B cell (primary cell): ENCODE results near the gene TRIM74. TPM values are rescaled to one million over a fixed set of nuclear protein-coding genes. Genes with fewer than 3 reads are reported as not detected.
"Not testable (repeated sequence)": the region's sequence is repeated elsewhere in the genome, so short reads cannot be mapped to it uniquely, and the experiment has no call there.

ENCODE experiments used
- ATAC-seq: fragments of 200-7000 bp; cut with Tn5 transposase; one replicate; pipeline ENCODE4 v1.10.0; 2021; ENCODE audit warnings: low read depth, mild to moderate bottlenecking, moderate number of reproducible peaks, moderate library complexity
- CTCF ChIA-PET: fragments of 350-600 bp; sonication (Branson Sonifier 250); formaldehyde crosslinking; loops from one replicate; lab custom pipeline; 2021; ENCODE audit warnings: antibody characterized with exemption, inconsistent platforms; lab: Charles Lee
- POLR2A ChIA-PET: fragments of 350-600 bp; sonication (Branson Sonifier 250); formaldehyde crosslinking; loops from one replicate; lab custom pipeline; 2021; ENCODE audit warnings: antibody characterized with exemption; lab: Charles Lee
- DNase-seq: peaks from one replicate; pipeline ENCODE4 v3.0.0; 2013
- H2AFZ ChIP-seq: 2 replicates; pipeline ENCODE4 v1.6.1; 2012; ENCODE audit warnings: mild to moderate bottlenecking, low read depth, low read length; ENCODE audit not compliant: insufficient read depth, poor library complexity, severe bottlenecking
- H3K27ac ChIP-seq, 2 donors: 1 replicate in 1 of 2; 2 replicates in 1 of 2; pipeline ENCODE4 v1.5.1; 2012 to 2013; ENCODE audit warnings: low read length in 2 of 2, mild to moderate bottlenecking in 2 of 2, moderate library complexity in 1 of 2
- H3K27me3 ChIP-seq, 4 experiments: fragments of 200-600 bp in 1 of 4; sonication (generic) in 1 of 4; replicated peaks in 1 of 4; 1 replicate in 2 of 4; 2 replicates in 2 of 4; pipeline versions ENCODE4 v1.6.1 to v1.7.0; 2013 to 2016; ENCODE audit warnings: low read length in 3 of 4, mild to moderate bottlenecking in 2 of 4, mixed read lengths in 1 of 4, moderate library complexity in 1 of 4; ENCODE audit not compliant: insufficient read depth in 4 of 4, control insufficient read depth in 3 of 4; ENCODE audit errors: control extremely low read depth in 1 of 4
- H3K36me3 ChIP-seq, 2 experiments: replicated peaks in 1 of 2; 1 replicate in 1 of 2; 2 replicates in 1 of 2; pipeline versions ENCODE4 v1.6.1 to v1.7.1; 2013; ENCODE audit warnings: low read length in 1 of 2; ENCODE audit not compliant: insufficient read depth in 2 of 2, control insufficient read depth in 1 of 2; ENCODE audit errors: control extremely low read depth in 1 of 2, extremely low read depth in 1 of 2
- H3K4me1 ChIP-seq, 2 donors: fragments of 200-600 bp in 1 of 2; sonication (generic) in 1 of 2; 1 replicate in 1 of 2; 2 replicates in 1 of 2; pipeline versions ENCODE4 v1.5.1 to v1.6.1; 2013 to 2017; ENCODE audit warnings: low read length in 2 of 2; ENCODE audit not compliant: control insufficient read depth in 2 of 2, insufficient read depth in 2 of 2
- H3K4me2 ChIP-seq: replicated peaks from 2 replicates; pipeline ENCODE3; 2012; ENCODE audit warnings: mild to moderate bottlenecking, low read depth, low read length; ENCODE audit not compliant: poor library complexity, severe bottlenecking
- H3K4me3 ChIP-seq, 5 experiments: fragments of 200-600 bp in 1 of 5; sonication (generic) in 1 of 5; 1 replicate in 3 of 5; 2 replicates in 2 of 5; pipeline versions ENCODE4 v1.5.1 to v1.7.0; 2011 to 2016; ENCODE audit warnings: low read length in 4 of 5, mild to moderate bottlenecking in 4 of 5, low read depth in 2 of 5, control low read depth in 1 of 5, moderate library complexity in 1 of 5; ENCODE audit not compliant: insufficient read depth in 1 of 5; ENCODE audit errors: control extremely low read depth in 1 of 5, extremely low read depth in 1 of 5
- H3K79me2 ChIP-seq: fragments of 200-600 bp; sonication (generic); one replicate; pipeline ENCODE4 v1.6.0; 2016; ENCODE audit warnings: low read length; ENCODE audit not compliant: control insufficient read depth, insufficient read depth
- H3K9ac ChIP-seq: fragments of 200-600 bp; sonication (generic); 2 replicates; pipeline ENCODE4 v1.6.1; 2017; ENCODE audit warnings: mild to moderate bottlenecking, low read length, moderate library complexity
- H3K9me3 ChIP-seq, 3 donors: one replicate each; pipeline versions ENCODE4 v1.6.1 to v1.7.1; 2013; ENCODE audit warnings: low read length in 2 of 3; ENCODE audit not compliant: control insufficient read depth in 2 of 3, insufficient read depth in 1 of 3; ENCODE audit errors: control extremely low read depth in 1 of 3
- H4K20me1 ChIP-seq: 2 replicates; pipeline ENCODE4 v1.6.0; 2012; ENCODE audit warnings: mild to moderate bottlenecking, low read length; ENCODE audit not compliant: insufficient read depth, control insufficient read depth, poor library complexity, severe bottlenecking
- H3K27ac Mint-ChIP-seq: one replicate; pipeline ENCODE4 v1.8.0; 2021; ENCODE audit warnings: mixed read lengths
- H3K27me3 Mint-ChIP-seq: one replicate; pipeline ENCODE4 v1.8.0; 2021; ENCODE audit warnings: mixed read lengths
- H3K4me1 Mint-ChIP-seq: one replicate; pipeline ENCODE4 v1.8.0; 2021; ENCODE audit warnings: mixed read lengths
- H3K4me3 Mint-ChIP-seq: one replicate; pipeline ENCODE4 v1.8.0; 2021; ENCODE audit warnings: mixed read lengths
- H3K9me3 Mint-ChIP-seq: one replicate; pipeline ENCODE4 v1.8.0; 2022; ENCODE audit warnings: mixed read lengths; ENCODE audit not compliant: insufficient read depth
- WGBS: methylation state at CpG from one replicate; pipeline ENCODE4 v1.1.5; 2013; ENCODE audit warnings: missing lambda C conversion rate; ENCODE audit not compliant: insufficient coverage; 5-methylcytosine and 5-hydroxymethylcytosine counted together
- intact Hi-C: fragments of 100-400 bp; cut with micrococcal nuclease; formaldehyde crosslinking; loops from one replicate; pipeline ENCODE4 v1.10.0; 2022
- polyA plus RNA-seq: library from polyadenylated mRNA; depleted of rRNA; stranded (reverse); fragments of >200 nt; gene quantifications from 2 replicates; pipeline ENCODE4 v1.2.3, GENCODE V29; 2012
- total RNA-seq, 2 donors: library from RNA; stranded (reverse); fragments of 120-200 nt in 1 of 2; gene quantifications; 1 replicate in 1 of 2; 2 replicates in 1 of 2; pipeline versions ENCODE4 v1.2.3 to v1.2.4, GENCODE V29; 2013 to 2022
- TF ChIP-seq, protein P1 (sequence below): fragments of 200-600 bp; IDR thresholded peaks from one replicate; pipeline ENCODE4 v1.8.0; 2022; ENCODE audit warnings: antibody characterized with exemption, mild to moderate bottlenecking

The TRIM74 gene
- total and polyA plus RNA-seq, 2 donors (not counting 1 experiment from before 2014, with no cell fraction given): 0.97 to 1.2 TPM

DNA sequence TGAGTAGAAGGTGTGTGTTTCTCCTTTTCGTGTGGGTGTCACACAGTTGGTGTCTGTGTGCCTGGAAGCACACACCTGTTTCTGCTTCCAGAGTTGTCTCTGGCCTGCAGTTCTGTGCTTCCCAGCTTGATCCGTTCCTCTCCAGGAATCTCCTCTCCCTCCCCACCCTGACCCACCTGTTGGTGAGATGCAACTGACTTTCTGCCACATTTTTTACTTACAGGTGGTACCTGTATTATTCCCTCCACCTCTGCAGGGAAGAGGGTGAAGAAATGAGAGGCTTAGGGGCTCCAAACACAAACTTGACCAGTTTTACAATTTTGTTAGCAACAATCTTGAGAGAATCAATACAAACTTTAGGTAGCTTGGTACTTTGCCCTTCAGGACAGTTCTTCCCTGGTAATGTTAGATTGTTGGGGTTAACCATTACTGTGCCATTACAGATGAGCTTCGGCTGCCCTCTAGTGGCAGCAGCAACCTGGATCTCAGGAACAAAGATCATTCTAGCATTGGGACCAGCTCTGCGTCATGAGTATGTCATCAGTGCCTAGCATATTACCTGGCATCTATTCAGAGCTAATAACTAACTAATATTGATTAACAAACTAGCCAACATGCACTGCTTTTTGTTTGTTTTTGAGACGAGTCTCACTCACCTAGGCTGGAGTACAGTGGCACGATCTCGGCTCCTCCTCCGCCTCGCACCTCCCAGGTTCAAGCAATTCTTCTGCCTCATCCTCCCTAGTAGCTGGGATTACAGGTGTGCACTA lies 54.3 kb downstream of the TRIM74 start:
- peak; percentile 54 for DNase-seq
- TF ChIP-seq, protein P1, sequence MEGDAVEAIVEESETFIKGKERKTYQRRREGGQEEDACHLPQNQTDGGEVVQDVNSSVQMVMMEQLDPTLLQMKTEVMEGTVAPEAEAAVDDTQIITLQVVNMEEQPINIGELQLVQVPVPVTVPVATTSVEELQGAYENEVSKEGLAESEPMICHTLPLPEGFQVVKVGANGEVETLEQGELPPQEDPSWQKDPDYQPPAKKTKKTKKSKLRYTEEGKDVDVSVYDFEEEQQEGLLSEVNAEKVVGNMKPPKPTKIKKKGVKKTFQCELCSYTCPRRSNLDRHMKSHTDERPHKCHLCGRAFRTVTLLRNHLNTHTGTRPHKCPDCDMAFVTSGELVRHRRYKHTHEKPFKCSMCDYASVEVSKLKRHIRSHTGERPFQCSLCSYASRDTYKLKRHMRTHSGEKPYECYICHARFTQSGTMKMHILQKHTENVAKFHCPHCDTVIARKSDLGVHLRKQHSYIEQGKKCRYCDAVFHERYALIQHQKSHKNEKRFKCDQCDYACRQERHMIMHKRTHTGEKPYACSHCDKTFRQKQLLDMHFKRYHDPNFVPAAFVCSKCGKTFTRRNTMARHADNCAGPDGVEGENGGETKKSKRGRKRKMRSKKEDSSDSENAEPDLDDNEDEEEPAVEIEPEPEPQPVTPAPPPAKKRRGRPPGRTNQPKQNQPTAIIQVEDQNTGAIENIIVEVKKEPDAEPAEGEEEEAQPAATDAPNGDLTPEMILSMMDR: peak; percentile 73
- Histone ChIP-seq H3K79me2 (peaks cover 28% of the 10 kb centered on the region), H3K36me3 (peaks cover 1 to 18% of the 10 kb centered on the region in 2 experiments)
- H3K9me3 Mint-ChIP-seq, H3K9ac ChIP-seq, H3K9me3 ChIP-seq, H3K27me3 ChIP-seq, intact Hi-C loops, POLR2A ChIA-PET, H3K4me1 Mint-ChIP-seq, H2AFZ ChIP-seq, H3K27me3 Mint-ChIP-seq, H3K4me1 ChIP-seq, H3K27ac ChIP-seq, H3K4me3 ChIP-seq, H3K4me3 Mint-ChIP-seq, H3K4me2 ChIP-seq, H4K20me1 ChIP-seq: not testable (repeated sequence)
- ATAC-seq: peak; percentile 76
- CTCF ChIA-PET: interaction anchor here (0.9 to 2.1 kb wide), 11 partner anchors 8 to 606 kb away, joined by 3 to 7 read pairs (median 4); partner anchors contain the start of gene TYW1B
- peak overlapping the region; percentile 59 for H3K27ac Mint-ChIP-seq
- WGBS: 90% methylated on average over 3 of the region's 9 CpGs

DNA sequence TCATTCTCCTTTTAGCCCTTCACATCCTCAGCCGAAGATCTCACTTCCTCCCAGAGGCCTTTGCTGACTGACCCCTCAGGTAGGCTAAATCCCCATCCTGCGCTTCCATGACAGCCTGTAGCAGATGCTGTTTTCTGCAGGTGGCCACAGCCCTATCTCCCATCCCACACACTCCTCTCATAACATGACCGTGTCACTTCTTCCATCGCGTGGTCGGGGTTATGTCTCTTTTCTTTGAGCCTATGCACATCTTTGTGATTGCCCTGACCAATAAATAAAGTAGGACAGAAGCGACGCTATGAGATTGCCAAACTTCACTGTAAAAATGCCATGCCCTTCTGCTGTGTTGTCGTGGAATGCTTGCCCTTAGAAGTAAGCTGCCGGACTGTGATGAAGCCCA lies 55.5 kb downstream of the TRIM74 start:
- POLR2A ChIA-PET, H4K20me1 ChIP-seq, H3K27me3 ChIP-seq, H3K4me1 ChIP-seq, H3K4me1 Mint-ChIP-seq, H3K27me3 Mint-ChIP-seq, ATAC-seq, DNase-seq, intact Hi-C loops, H3K27ac ChIP-seq, H3K4me2 ChIP-seq, H3K4me3 ChIP-seq, H3K9ac ChIP-seq, H2AFZ ChIP-seq, H3K9me3 Mint-ChIP-seq, H3K9me3 ChIP-seq, H3K4me3 Mint-ChIP-seq: not testable (repeated sequence)
- CTCF ChIA-PET: interaction anchor here (0.8 kb wide), 1 partner anchor 89 kb away, joined by 4 read pairs; no protein-coding TSS in a partner anchor
- WGBS: 97% methylated on average over 9 of the region's 10 CpGs
- Histone ChIP-seq H3K36me3 (peaks cover 1 to 18% of the 10 kb centered on the region in 2 experiments), H3K79me2 (peaks cover 24% of the 10 kb centered on the region)
- H3K27ac Mint-ChIP-seq: peak overlapping the region; percentile 38

DNA sequence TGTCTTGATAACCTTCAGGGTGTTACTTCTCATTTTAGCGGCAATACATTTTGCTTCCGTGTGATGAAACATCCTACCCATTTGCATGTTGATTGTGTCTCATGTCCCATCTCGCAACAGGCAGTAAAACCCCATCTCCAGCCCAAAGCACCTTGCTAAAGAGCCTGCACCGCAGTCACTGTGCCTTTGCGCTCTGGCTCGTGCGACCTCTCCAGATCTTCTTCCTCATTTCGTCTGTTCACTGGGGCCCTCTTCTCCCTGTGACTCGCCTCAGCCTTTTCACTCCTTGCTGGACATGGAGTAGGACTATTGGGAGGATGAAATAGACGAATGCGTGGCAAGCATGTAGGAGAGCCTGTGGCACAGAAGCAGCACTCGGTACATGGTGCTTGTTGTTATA lies 57.9 kb downstream of the TRIM74 start:
- H3K9me3 Mint-ChIP-seq, H3K4me3 Mint-ChIP-seq, CTCF ChIA-PET, H3K27me3 Mint-ChIP-seq, H2AFZ ChIP-seq, H3K27ac Mint-ChIP-seq, H3K4me1 ChIP-seq, H3K27me3 ChIP-seq, intact Hi-C loops, H3K27ac ChIP-seq, ATAC-seq, H3K9me3 ChIP-seq, H4K20me1 ChIP-seq, H3K4me2 ChIP-seq, H3K4me1 Mint-ChIP-seq, DNase-seq, H3K9ac ChIP-seq, POLR2A ChIA-PET, H3K4me3 ChIP-seq: not testable (repeated sequence)
- no CpG with 5 or more reads among the region's 12 CpGs for WGBS
- peaks cover 1 to 20% of the 10 kb centered on the region in 2 experiments for H3K36me3 ChIP-seq
- H3K79me2 ChIP-seq: peaks cover 24% of the 10 kb centered on the region
